Common myeloid progenitor, CD34-positive (primary cell): ENCODE data around the gene HES6.

Experiments used
- CTCF ChIA-PET: fragments of 350-600 bp; sonication (Branson Sonifier 250); formaldehyde crosslinking; loops from one replicate; lab custom pipeline; 2021; ENCODE audit warnings: antibody characterized with exemption; lab: Charles Lee
- POLR2A ChIA-PET: fragments of 350-600 bp; sonication (Branson Sonifier 250); formaldehyde crosslinking; loops from one replicate; lab custom pipeline; 2021; ENCODE audit warnings: antibody characterized with exemption; lab: Charles Lee
- DNase-seq, 3 donors: peaks; one replicate each; pipeline versions ENCODE4 v3.0.0 to v3.0.0-alpha.2; 2013
- H3K27ac ChIP-seq, 2 experiments: 1 replicate in 1 of 2; 2 replicates in 1 of 2; pipeline ENCODE4 v1.7.0; 2013; ENCODE audit warnings: inconsistent platforms in 2 of 2, low read length in 2 of 2, mild to moderate bottlenecking in 2 of 2, low read depth in 1 of 2, moderate library complexity in 1 of 2; ENCODE audit not compliant: severe bottlenecking in 2 of 2, insufficient read depth in 1 of 2, poor library complexity in 1 of 2
- H3K27me3 ChIP-seq, 5 experiments: replicated peaks in 2 of 5; 1 replicate in 3 of 5; 2 replicates in 2 of 5; pipeline versions ENCODE4 v1.6.1 to v1.7.0; 2013; ENCODE audit warnings: low read length in 4 of 5, mild to moderate bottlenecking in 2 of 5, moderate library complexity in 2 of 5, inconsistent platforms in 1 of 5; ENCODE audit not compliant: insufficient read depth in 5 of 5, control insufficient read depth in 4 of 5
- H3K36me3 ChIP-seq, 4 experiments: 1 replicate in 2 of 4; 2 replicates in 2 of 4; pipeline versions ENCODE4 v1.6.1 to v1.7.0; 2013; ENCODE audit warnings: low read length in 3 of 4, control low read depth in 1 of 4, mild to moderate bottlenecking in 1 of 4; ENCODE audit not compliant: control insufficient read depth in 4 of 4, insufficient read depth in 4 of 4
- H3K4me1 ChIP-seq, 4 experiments: 1 replicate in 3 of 4; 2 replicates in 1 of 4; pipeline versions ENCODE4 v1.6.1 to v1.7.1; 2013; ENCODE audit warnings: low read length in 3 of 4, mild to moderate bottlenecking in 3 of 4, control low read depth in 1 of 4, inconsistent platforms in 1 of 4, moderate library complexity in 1 of 4; ENCODE audit not compliant: control insufficient read depth in 4 of 4, insufficient read depth in 4 of 4; ENCODE audit errors: control extremely low read depth in 1 of 4
- H3K4me3 ChIP-seq, 7 experiments: 1 replicate in 4 of 7; 2 replicates in 3 of 7; pipeline versions ENCODE4 v1.5.1 to v1.7.0; 2013; ENCODE audit warnings: mild to moderate bottlenecking in 7 of 7, low read length in 6 of 7, moderate library complexity in 6 of 7, inconsistent platforms in 2 of 7, low read depth in 2 of 7, control low read depth in 1 of 7; ENCODE audit not compliant: insufficient read depth in 4 of 7, control insufficient read depth in 1 of 7; ENCODE audit errors: extremely low read depth in 1 of 7
- H3K9me3 ChIP-seq, 5 experiments: 1 replicate in 4 of 5; 2 replicates in 1 of 5; pipeline versions ENCODE4 v1.6.1 to v1.7.1; 2013; ENCODE audit warnings: low read length in 4 of 5, mild to moderate bottlenecking in 2 of 5, inconsistent platforms in 1 of 5, low read depth in 1 of 5, moderate library complexity in 1 of 5; ENCODE audit not compliant: control insufficient read depth in 4 of 5, insufficient read depth in 2 of 5; ENCODE audit errors: control extremely low read depth in 1 of 5
- WGBS: methylation state at CpG from one replicate; pipeline ENCODE4 v1.1.5; 2013; ENCODE audit not compliant: insufficient coverage; 5-methylcytosine and 5-hydroxymethylcytosine counted together

HES6 gene

GRCh38 chr2:238240757-238241711, 1.2 kb upstream of the HES6 start:
- H3K27me3 ChIP-seq = peaks cover 6 to 56% (median 32%) of the 10 kb centered on the region in 5 experiments
- peaks cover 0 to 5% (median 0%) of the 10 kb centered on the region in 5 experiments for H3K9me3 ChIP-seq
- DNase-seq = peak in 2 of 3 donors; percentile 33 to 46
- ChIA-PET POLR2A (no interaction called here), CTCF (interaction anchor here (0.6 kb wide), 1 partner anchor 880 kb away, joined by 3 read pairs; no protein-coding TSS in a partner anchor)
- no peak overlapping the region for H3K27ac ChIP-seq
- H3K36me3 ChIP-seq = peaks cover 6 to 9% (median 7%) of the 10 kb centered on the region in 4 experiments
- H3K4me1 ChIP-seq = peaks cover 0 to 19% (median 17%) of the 10 kb centered on the region in 4 experiments
- WGBS = 10% methylated on average over 55 of the region's 71 CpGs
- H3K4me3 ChIP-seq = peak overlapping the region in 3 of 7 experiments; percentile 4 to 74 (median 33)

GRCh38 chr2:238239543-238239862, 335 bp downstream of the HES6 start:
- Histone ChIP-seq H3K36me3 (peaks cover 2 to 4% (median 3%) of the 10 kb centered on the region in 4 experiments), H3K27ac (no peak overlapping the region), H3K9me3 (peaks cover 0 to 5% (median 0%) of the 10 kb centered on the region in 5 experiments), H3K4me3 (peak overlapping the region; percentile 17 to 74 (median 62)), H3K4me1 (peaks cover 0 to 21% (median 19%) of the 10 kb centered on the region in 4 experiments), H3K27me3 (peaks cover 12 to 66% (median 38%) of the 10 kb centered on the region in 5 experiments)
- ChIA-PET POLR2A (no interaction called here), CTCF (interaction anchor here (0.7 to 1.2 kb wide), 3 partner anchors 10 to 20 kb away, joined by 3 to 4 read pairs (median 3); no protein-coding TSS in a partner anchor)
- DNase-seq = peak in 2 of 3 donors; percentile 42 to 62
- under 1% methylated on average over 24 of the region's 43 CpGs for WGBS

GRCh38 chr2:238238766-238239542, 884 bp downstream of the HES6 start:
- Histone ChIP-seq H3K27ac (no peak overlapping the region), H3K36me3 (peaks cover 0 to 2% (median 0%) of the 10 kb centered on the region in 4 experiments), H3K9me3 (peaks cover 0 to 5% (median 0%) of the 10 kb centered on the region in 5 experiments), H3K27me3 (peaks cover 12 to 66% (median 38%) of the 10 kb centered on the region in 5 experiments), H3K4me3 (peak overlapping the region in 4 of 7 experiments; percentile 36 to 74 (median 54)), H3K4me1 (peaks cover 0 to 23% (median 21%) of the 10 kb centered on the region in 4 experiments)
- WGBS = 19% methylated on average over 73 of the region's 75 CpGs
- ChIA-PET POLR2A (no interaction called here), CTCF (interaction anchor here (1.0 to 1.2 kb wide), 2 partner anchors 17 to 21 kb away, joined by 3 to 4 read pairs; no protein-coding TSS in a partner anchor)
- peak in 2 of 3 donors; percentile 56 to 70 for DNase-seq

- Histone ChIP-seq H3K27ac (no peak overlapping the region), H3K27me3 (peaks cover 12 to 68% (median 38%) of the 10 kb centered on the region in 5 experiments), H3K4me1 (peaks cover 0 to 23% (median 21%) of the 10 kb centered on the region in 4 experiments), H3K36me3 (no peaks in the 10 kb centered on the region), H3K4me3 (no peak overlapping the region), H3K9me3 (peaks cover 0 to 5% (median 0%) of the 10 kb centered on the region in 5 experiments)
- CTCF ChIA-PET = interaction anchor here (1.0 to 1.2 kb wide), 2 partner anchors 17 to 21 kb away, joined by 3 to 4 read pairs; no protein-coding TSS in a partner anchor
- DNase-seq = no peak
- POLR2A ChIA-PET = no interaction called here
- WGBS = 89% methylated on average over 3 of the region's 5 CpGs
These were observed 1.5 kb downstream of the HES6 start for GRCh38 chr2:238238311-238238765.

GRCh38 chr2:238237431-238238135, 2.3 kb downstream of the HES6 start:
- CTCF ChIA-PET = interaction anchor here (0.6 to 1.1 kb wide), 2 partner anchors 7 to 26 kb away, joined by 3 to 4 read pairs; no protein-coding TSS in a partner anchor
- H3K4me1 ChIP-seq = peaks cover 0 to 23% (median 21%) of the 10 kb centered on the region in 4 experiments

GRCh38 chr2:238236571-238236970, 3.3 kb downstream of the HES6 start:
- no peaks in the 10 kb centered on the region for H3K36me3 ChIP-seq
- H3K4me1 ChIP-seq = peaks cover 0 to 25% (median 24%) of the 10 kb centered on the region in 4 experiments
- DNase-seq = no peak
- H3K27ac ChIP-seq = no peak overlapping the region
- peaks cover 0 to 5% (median 0%) of the 10 kb centered on the region in 5 experiments for H3K9me3 ChIP-seq
- WGBS = 93% methylated on average over 3 of the region's 4 CpGs
- POLR2A ChIA-PET = interaction anchor here (0.6 kb wide), 1 partner anchor 15 kb away, joined by 4 read pairs; no protein-coding TSS in a partner anchor
- peaks cover 12 to 69% (median 33%) of the 10 kb centered on the region in 5 experiments for H3K27me3 ChIP-seq
- CTCF ChIA-PET = interaction anchor here (0.9 to 1.1 kb wide), 3 partner anchors 13 to 27 kb away, joined by 3 to 4 read pairs (median 4); no protein-coding TSS in a partner anchor
- no peak overlapping the region for H3K4me3 ChIP-seq

More at GRCh38 chr2:238237431-238238135, 2.3 kb downstream of the HES6 start:
- no peak for DNase-seq
- Histone ChIP-seq H3K27me3 (peaks cover 12 to 68% (median 38%) of the 10 kb centered on the region in 5 experiments), H3K27ac (no peak overlapping the region), H3K4me3 (no peak overlapping the region), H3K9me3 (peaks cover 0 to 5% (median 0%) of the 10 kb centered on the region in 5 experiments), H3K36me3 (no peaks in the 10 kb centered on the region)
- POLR2A ChIA-PET = no interaction called here
- WGBS = 94% methylated on average over 5 of the region's 11 CpGs
